GM21737 (cell line): Measurements from ENCODE around the gene ANKRD61.
"Not testable (repeated sequence)": the region's sequence is repeated elsewhere in the genome, so short reads cannot be mapped to it uniquely, and the experiment has no call there.

Experiments
- ATAC-seq: cut with Tn5 transposase; IDR thresholded peaks from one replicate; pipeline ENCODE4 v1.9.1; 2021; ENCODE audit warnings: mild to moderate bottlenecking, moderate library complexity; ENCODE audit not compliant: unreplicated experiment

Gene ANKRD61

GRCh38 chr7:6028563-6028962, 2.6 kb upstream of the ANKRD61 start:
- no peak for ATAC-seq

DNA sequence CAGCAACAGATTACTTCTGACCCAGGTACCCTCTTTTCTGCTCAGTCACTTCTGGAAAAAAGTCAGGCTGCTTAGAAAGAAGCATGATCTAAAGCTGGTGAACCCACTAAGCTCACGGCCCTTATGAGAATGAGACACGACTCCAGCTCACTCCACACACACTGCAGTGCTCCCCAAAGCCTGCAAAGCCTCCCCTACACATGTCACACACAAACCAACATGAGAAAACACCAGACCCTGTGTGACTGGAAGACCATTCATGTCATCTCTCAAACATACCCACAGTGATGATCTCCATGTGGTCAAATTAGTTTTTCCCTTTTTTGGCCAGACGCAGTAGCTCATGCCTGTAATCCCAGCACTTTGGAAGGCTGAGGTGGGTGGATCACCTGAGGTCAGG, 391 bp downstream of the ANKRD61 start:
- ATAC-seq = no peak

DNA sequence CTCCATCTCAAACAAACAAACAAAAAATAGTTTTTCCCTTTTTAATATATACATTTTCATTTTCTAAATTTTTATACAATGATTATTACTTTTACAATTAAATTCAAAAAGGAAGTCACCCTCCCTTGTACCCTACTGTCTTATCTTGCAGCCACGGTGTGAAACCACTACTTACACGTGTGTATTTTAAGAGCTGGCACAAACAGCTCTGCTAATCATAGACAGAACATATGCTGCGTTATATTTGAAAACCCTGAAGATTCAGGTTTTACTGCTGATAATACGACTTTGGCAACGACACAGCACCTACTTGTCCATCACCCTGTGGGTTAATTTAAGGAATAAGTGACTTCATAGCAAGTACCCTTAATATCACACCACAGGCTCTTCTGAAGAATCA, 991 bp downstream of the ANKRD61 start:
- no peak for ATAC-seq

- no peak for ATAC-seq
Observed at GRCh38 chr7:6032641-6033040, 1.5 kb downstream of the ANKRD61 start.

GRCh38 chr7:6035165-6035564, 4.0 kb downstream of the ANKRD61 start:
- ATAC-seq = no peak

- no peak for ATAC-seq
Observed at GRCh38 chr7:6035686-6036085, 4.5 kb downstream of the ANKRD61 start.

- no peak for ATAC-seq
Observed at GRCh38 chr7:6049780-6050179, 18.6 kb downstream of the ANKRD61 start.

GRCh38 chr7:6051185-6051584, 20.0 kb downstream of the ANKRD61 start:
- not testable (repeated sequence) for ATAC-seq

DNA sequence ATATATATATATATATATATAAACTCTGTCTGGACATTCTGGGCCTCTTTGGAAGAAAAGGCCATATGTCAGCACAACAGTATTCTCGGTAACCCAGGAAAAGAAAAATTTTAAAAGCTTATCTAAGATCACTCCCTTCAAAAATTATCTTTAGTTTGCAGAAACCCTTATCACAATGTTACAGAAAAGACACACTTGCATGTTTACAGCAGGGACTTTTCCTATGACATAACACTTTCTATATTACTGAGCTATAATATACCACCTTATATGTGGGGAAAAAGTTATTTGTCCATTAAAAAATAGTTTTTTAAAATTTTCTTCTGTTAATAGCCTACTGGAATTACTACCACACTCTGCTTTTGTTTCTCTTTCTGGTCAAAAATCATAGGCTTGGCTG, 25.4 kb downstream of the ANKRD61 start:
- no peak for ATAC-seq

GRCh38 chr7:6057316-6058129, 26.3 kb downstream of the ANKRD61 start:
- no peak for ATAC-seq

GRCh38 chr7:6059941-6060340, 28.8 kb downstream of the ANKRD61 start:
- not testable (repeated sequence) for ATAC-seq

DNA sequence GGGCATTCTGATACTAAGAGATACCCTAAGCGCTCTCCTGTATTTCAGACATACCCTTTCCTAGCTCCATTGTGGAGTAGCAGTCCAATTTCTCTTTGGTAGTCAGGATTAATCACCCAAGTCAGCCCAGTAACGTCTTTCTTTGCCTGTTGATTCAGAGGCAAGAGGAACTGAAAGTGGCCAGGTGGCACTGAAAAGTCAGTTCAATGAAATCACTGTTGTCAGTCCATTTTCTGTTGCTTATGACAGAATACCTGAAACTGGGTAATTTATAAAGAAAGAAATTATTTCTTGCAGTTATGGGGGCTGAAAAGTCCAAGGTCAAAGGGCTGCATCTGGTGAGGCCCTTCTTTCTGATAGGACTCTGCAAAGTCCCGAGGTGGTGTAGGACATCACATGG, 40.2 kb downstream of the ANKRD61 start:
- peak; percentile 67 for ATAC-seq

DNA sequence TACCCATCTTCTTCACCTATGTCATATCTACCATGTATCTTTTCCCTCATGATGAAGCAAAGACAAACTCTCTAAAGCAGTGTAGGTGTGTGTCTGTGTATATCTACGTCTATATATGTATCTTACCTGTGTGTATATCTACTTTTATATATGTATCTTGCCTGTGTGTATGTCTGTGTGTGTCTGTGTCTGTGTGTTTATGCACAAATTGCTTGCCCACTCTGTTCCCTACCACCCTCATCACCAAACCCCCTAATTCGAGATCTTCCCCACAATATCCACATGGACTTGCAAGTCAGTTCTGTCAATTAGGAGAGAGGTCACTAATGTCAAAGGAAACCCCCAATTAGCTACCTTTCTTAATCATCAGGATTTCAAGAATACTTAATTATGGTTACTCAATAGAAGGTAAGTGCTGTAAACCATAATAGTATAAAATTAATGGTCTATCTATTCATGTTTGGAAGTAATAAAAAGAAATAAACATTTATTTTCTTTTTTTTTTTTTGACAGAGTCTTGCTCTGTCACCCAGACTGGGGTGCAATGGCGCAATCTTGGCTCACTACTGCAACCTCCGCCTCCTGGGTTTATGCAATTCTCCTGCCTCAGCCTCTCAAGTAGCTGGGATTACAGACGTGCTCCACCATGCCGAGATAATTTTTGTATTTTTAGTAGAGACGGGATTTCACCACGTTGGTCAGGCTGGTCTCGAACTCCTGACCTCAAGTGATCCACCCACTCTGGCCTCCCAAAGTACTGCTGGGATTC, 43.6 kb downstream of the ANKRD61 start:
- ATAC-seq = no peak

DNA sequence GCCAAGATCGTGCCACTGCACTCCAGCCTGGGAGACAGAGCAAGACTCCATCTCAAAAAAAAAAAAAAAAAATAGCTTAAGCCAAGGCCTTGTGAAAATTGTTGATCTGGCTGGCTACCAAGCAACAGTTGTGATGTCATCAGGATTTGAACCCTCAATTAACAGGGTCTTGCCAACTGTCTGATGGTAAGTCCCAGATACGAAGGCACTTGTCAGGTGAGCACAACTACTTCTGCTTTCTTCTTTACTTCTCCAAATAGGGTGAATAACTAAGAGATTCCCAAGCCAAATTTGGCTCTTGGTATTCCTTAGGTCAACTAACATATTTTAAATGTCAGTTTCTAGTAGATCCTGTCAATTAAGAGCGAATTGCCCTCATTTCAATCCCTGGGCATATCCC, 47.4 kb downstream of the ANKRD61 start:
- ATAC-seq = no peak

GRCh38 chr7:6083047-6083446, 51.9 kb downstream of the ANKRD61 start:
- not testable (repeated sequence) for ATAC-seq
